Motor neuron (in vitro differentiated cells): Measurements from ENCODE around the gene PNKD. TPM values are rescaled to one million over a fixed set of nuclear protein-coding genes. Genes with fewer than 3 reads are reported as not detected.
A peak's percentile ranks its signal among the peaks of the same experiment; 100 is the strongest.

Experiments used
- ATAC-seq, 8 experiments: fragments of 200-7000 bp; cut with Tn5 transposase; replicated peaks in 6 of 8; 2 replicates each; pipeline ENCODE4 v1.8.0; 2021; ENCODE audit warnings: mild to moderate bottlenecking in 8 of 8, moderate library complexity in 8 of 8
- H3K27ac ChIP-seq, 2 donors: fragments of 250-450 bp; sonication (Bioruptor Pico); 2 replicates each; pipeline ENCODE4 v1.9.0; 2021; ENCODE audit warnings: antibody characterized with exemption in 2 of 2, mild to moderate bottlenecking in 2 of 2, moderate library complexity in 1 of 2
- H3K4me1 ChIP-seq, 2 donors: fragments of 250-450 bp; sonication (Bioruptor Pico); replicated peaks in 1 of 2; 2 replicates each; pipeline ENCODE4 v1.6.1; 2021; ENCODE audit warnings: antibody characterized with exemption in 2 of 2, mild to moderate bottlenecking in 2 of 2, moderate library complexity in 1 of 2
- H3K4me3 ChIP-seq, 5 donors: fragments of 250-450 bp; sonication (Bioruptor Pico); 2 replicates each; pipeline ENCODE4 v1.9.0; 2021; ENCODE audit warnings: antibody characterized with exemption in 5 of 5, mild to moderate bottlenecking in 5 of 5, moderate library complexity in 4 of 5
- WGBS, 10 experiments: fragments of 450-650 bp; shearing (Covaris generic); methylation state at CpG; one replicate each; pipeline ENCODE4 v1.0.0; 2022; 5-methylcytosine and 5-hydroxymethylcytosine counted together
- in situ Hi-C, 9 experiments: fragments of 400-800 bp; cut with MboI; loops; one replicate each; pipeline ENCODE4 v1.15.0; 2021; ENCODE audit warnings: low sequenced_read_pairs in 9 of 9, low pct_unique_long_range_greater_than_20kb in 2 of 9; ENCODE audit not compliant: unreplicated experiment in 9 of 9
- total RNA-seq, 8 experiments: library from RNA; unstranded; fragments of 300-600 nt; gene quantifications; 2 replicates each; pipeline versions ENCODE4 v1.2.3 to v1.2.4, GENCODE V29; 2022

The PNKD gene
- total RNA-seq, 8 experiments from 2014 or later, result 41.4 to 122 (median 60.8) TPM

GRCh38 chr2:218331745-218332144 lies 61.4 kb downstream of the PNKD start:
- Histone ChIP-seq H3K27ac (no peak overlapping the region), H3K4me3 (no peak overlapping the region), H3K4me1 (peaks cover 0 to 4% of the 10 kb centered on the region in 2 donors)
- in situ Hi-C loops, result no loop called here
- WGBS, 10 experiments, result 51 to 100% (median 85%) methylated on average over 1 to 8 of the region's 8 CpGs
- ATAC-seq, result peak in 1 of 8 experiments; percentile 11

- in situ Hi-C loops, result no loop called here
- peak in 1 of 8 experiments; percentile 11 for ATAC-seq
- WGBS, 10 experiments, result 80 to 100% (median 100%) methylated on average over 1 of the region's 1 CpG; no CpG with 5 or more reads in 6 of the 10 experiments
- Histone ChIP-seq H3K27ac (no peak overlapping the region), H3K4me1 (peaks cover 0 to 4% of the 10 kb centered on the region in 2 donors), H3K4me3 (no peak overlapping the region)
These were observed 62.0 kb downstream of the PNKD start for GRCh38 chr2:218332288-218332687.

GRCh38 chr2:218332920-218333645 lies 62.8 kb downstream of the PNKD start:
- WGBS, 10 experiments, result 51 to 86% (median 77%) methylated on average over 1 to 9 of the region's 16 CpGs; no CpG with 5 or more reads in 4 of the 10 experiments
- Histone ChIP-seq H3K4me1 (peaks cover 0 to 4% of the 10 kb centered on the region in 2 donors), H3K4me3 (no peak overlapping the region), H3K27ac (no peak overlapping the region)
- in situ Hi-C loops, result no loop called here
- ATAC-seq, result peak in 2 of 8 experiments; percentile 4 to 10

- H3K4me3 ChIP-seq, result no peak overlapping the region
- no peak for ATAC-seq
- WGBS, 10 experiments, result 60 to 100% (median 98%) methylated on average over 1 to 3 of the region's 3 CpGs; no CpG with 5 or more reads in 2 of the 10 experiments
- H3K4me1 ChIP-seq, result no peaks in the 10 kb centered on the region
- in situ Hi-C loops, result no loop called here
- H3K27ac ChIP-seq, result no peak overlapping the region
These were observed 64.2 kb downstream of the PNKD start for GRCh38 chr2:218334531-218334930.

GRCh38 chr2:218340656-218341055 lies 70.3 kb downstream of the PNKD start:
- no peak overlapping the region for H3K4me3 ChIP-seq

GRCh38 chr2:218341381-218341780 lies 71.1 kb downstream of the PNKD start:
- ATAC-seq, result no peak
- no peak overlapping the region for H3K27ac ChIP-seq
- no peaks in the 10 kb centered on the region for H3K4me1 ChIP-seq
- no peak overlapping the region for H3K4me3 ChIP-seq
- in situ Hi-C loops, result no loop called here
- no CpG with 5 or more reads among the region's 8 CpGs for WGBS, 10 experiments

More at GRCh38 chr2:218340656-218341055, 70.3 kb downstream of the PNKD start:
- 38 to 100% (median 75%) methylated on average over 1 to 7 of the region's 9 CpGs; no CpG with 5 or more reads in 6 of the 10 experiments for WGBS, 10 experiments
- no peak for ATAC-seq
- in situ Hi-C loops, result no loop called here
- Histone ChIP-seq H3K4me1 (no peaks in the 10 kb centered on the region), H3K27ac (no peak overlapping the region)

- no peak for ATAC-seq
- in situ Hi-C loops, result no loop called here
- H3K27ac ChIP-seq, result no peak overlapping the region
- 80 to 100% (median 94%) methylated on average over 1 to 3 of the region's 5 CpGs; no CpG with 5 or more reads in 6 of the 10 experiments for WGBS, 10 experiments
- no peaks in the 10 kb centered on the region for H3K4me1 ChIP-seq
- no peak overlapping the region for H3K4me3 ChIP-seq
These were observed 72.5 kb downstream of the PNKD start for GRCh38 chr2:218342837-218343236.

GRCh38 chr2:218343591-218343990 lies 73.3 kb downstream of the PNKD start:
- peak in 4 of 8 experiments; percentile 15 to 51 (median 34) for ATAC-seq
- H3K4me1 ChIP-seq, result no peaks in the 10 kb centered on the region
- H3K4me3 ChIP-seq, result no peak overlapping the region
- no peak overlapping the region for H3K27ac ChIP-seq
- WGBS, 10 experiments, result no CpG with 5 or more reads among the region's 3 CpGs
- in situ Hi-C loops, result no loop called here

- H3K4me1 ChIP-seq, result no peaks in the 10 kb centered on the region
- WGBS, 10 experiments, result 80 to 100% (median 93%) methylated on average over 1 to 9 of the region's 12 CpGs; no CpG with 5 or more reads in 3 of the 10 experiments
- H3K27ac ChIP-seq, result no peak overlapping the region
- in situ Hi-C loops, result no loop called here
- no peak for ATAC-seq
- H3K4me3 ChIP-seq, result no peak overlapping the region
These were observed 73.9 kb downstream of the PNKD start for GRCh38 chr2:218344090-218344754.

- Histone ChIP-seq H3K4me3 (no peak overlapping the region), H3K27ac (no peak overlapping the region), H3K4me1 (no peaks in the 10 kb centered on the region)
- in situ Hi-C loops, result no loop called here
- 80 to 100% methylated on average over 1 to 3 of the region's 22 CpGs; no CpG with 5 or more reads in 8 of the 10 experiments for WGBS, 10 experiments
- no peak for ATAC-seq
These were observed 74.6 kb downstream of the PNKD start for GRCh38 chr2:218344755-218345417.

GRCh38 chr2:218345491-218346236 lies 75.3 kb downstream of the PNKD start:
- in situ Hi-C loops, result no loop called here
- no peaks in the 10 kb centered on the region for H3K4me1 ChIP-seq
- H3K27ac ChIP-seq, result no peak overlapping the region
- 0 to 100% (median 78%) methylated on average over 1 to 6 of the region's 12 CpGs; no CpG with 5 or more reads in 4 of the 10 experiments for WGBS, 10 experiments
- no peak overlapping the region for H3K4me3 ChIP-seq
- ATAC-seq, result peak in 2 of 8 experiments; percentile 4 to 31

- Histone ChIP-seq H3K27ac (no peak overlapping the region), H3K4me3 (no peak overlapping the region), H3K4me1 (no peaks in the 10 kb centered on the region)
- ATAC-seq, result no peak
- WGBS, 10 experiments, result 69 to 100% (median 92%) methylated on average over 2 to 4 of the region's 5 CpGs; no CpG with 5 or more reads in 2 of the 10 experiments
- in situ Hi-C loops, result no loop called here
These were observed 76.9 kb downstream of the PNKD start for GRCh38 chr2:218347172-218347571.
